ENCODE results near the gene CD40.

CD40 gene

DNA sequence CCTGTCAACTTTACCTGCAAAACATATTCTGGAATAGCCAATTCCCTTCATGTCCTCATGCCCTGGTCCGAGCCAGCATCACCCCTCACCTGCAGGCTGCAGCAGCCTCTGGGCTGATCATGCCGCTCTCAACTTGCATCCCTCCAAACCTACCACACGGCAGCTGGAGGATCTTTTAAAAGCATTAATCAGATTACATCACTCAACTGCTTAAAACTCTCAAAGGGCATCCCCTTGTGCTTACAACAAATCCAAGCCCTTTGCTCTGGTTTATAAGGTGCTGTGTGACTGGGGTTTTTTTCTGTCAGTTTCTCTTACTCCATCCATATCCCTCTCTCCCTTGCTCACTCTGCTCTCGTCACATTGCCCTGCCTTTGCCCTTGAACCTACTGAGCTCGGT lies 24.0 kb downstream of the CD40 start:
- no peak for DNase-seq (ENCODE audit: insufficient read length, low spot score)
- no peak for FAIRE-seq

DNA sequence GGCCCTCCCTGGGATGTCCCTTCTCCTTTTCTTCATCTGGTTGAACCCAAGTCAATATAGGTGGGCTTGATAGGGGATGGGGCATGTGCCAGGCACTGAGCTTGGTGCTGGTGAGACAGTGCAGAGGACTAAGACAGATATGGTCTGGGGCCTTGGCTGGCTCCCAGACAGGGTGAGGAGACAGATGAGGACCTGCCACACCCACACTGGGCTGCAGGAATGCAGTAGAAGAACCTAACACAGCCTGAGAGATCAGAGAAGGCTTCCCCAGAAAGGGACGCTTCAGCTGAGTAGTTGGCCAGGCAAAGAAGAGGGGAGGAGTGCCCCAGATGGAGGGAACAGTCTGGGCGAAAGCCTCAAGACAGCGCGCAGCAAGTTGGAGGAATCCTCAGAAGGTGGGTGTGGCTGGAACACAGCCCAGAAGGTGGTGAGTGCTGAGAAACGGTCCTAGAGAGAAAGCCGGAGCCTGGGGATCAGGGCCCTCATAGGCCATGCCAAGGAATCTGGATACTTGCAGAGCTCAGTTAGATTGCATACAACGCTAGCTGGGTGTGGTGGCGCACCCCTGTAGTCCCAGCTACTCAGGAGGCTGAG lies 26.4 kb downstream of the CD40 start:
- DNase-seq (ENCODE audit: insufficient read length, low spot score) (no peak), FAIRE-seq (peak; percentile 52)

DNA sequence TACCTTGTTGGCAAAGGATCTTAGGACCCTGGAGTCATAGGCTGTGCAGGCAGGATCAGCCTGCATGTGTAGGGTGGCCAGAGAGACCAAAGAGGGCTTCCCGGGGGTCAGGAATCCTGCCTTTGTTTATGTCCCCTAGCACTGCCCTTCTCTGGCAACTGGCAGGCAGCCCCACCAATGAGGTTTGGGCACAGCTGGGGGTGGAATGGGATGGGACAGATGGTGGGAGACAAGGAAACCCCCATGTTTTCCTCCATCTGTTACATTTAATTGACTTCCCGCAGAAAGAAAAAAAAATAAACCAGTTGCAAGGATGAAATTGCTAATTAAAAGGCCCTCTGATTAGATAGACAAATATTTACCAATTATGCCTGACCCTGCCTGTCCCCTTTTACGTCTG lies 27.6 kb downstream of the CD40 start:
- FAIRE-seq (no peak), DNase-seq (ENCODE audit: insufficient read length, low spot score) (no peak)

- DNase-seq (ENCODE audit: insufficient read length, low spot score) (no peak), FAIRE-seq (peak; percentile 81)
Measured at GRCh38 chr20:46148313-46149208, 30.4 kb downstream of the CD40 start.

- DNase-seq (ENCODE audit: insufficient read length, low spot score), result no peak
- FAIRE-seq, result no peak
Measured at GRCh38 chr20:46150943-46151342, 32.8 kb downstream of the CD40 start.

DNA sequence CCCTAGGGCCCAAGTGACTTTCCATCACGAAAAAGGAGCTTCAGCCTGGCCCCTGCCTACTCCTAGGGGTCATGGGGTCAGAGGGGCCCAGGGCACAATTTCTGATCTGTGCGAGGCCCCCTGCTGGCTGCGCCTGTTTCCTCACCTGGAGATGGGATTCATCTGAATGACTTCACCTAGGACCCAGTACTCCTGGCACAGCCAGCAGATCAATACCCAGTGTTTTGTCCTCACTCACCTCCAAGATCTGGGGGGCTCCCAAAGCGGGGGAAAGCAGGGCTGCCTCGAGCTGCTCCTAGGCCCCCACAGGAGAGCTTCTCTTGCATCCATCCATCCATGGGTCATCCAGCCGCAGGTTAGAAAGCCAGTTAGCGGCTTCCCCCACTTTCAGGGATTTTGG lies 33.8 kb downstream of the CD40 start:
- DNase-seq (ENCODE audit: insufficient read length, low spot score) (peak; percentile 57), FAIRE-seq (peak; percentile 65)

- FAIRE-seq, result no peak
- no peak for DNase-seq (ENCODE audit: insufficient read length, low spot score)
Measured at GRCh38 chr20:46152824-46153586, 34.9 kb downstream of the CD40 start.

- FAIRE-seq (peak; percentile 52), DNase-seq (ENCODE audit: insufficient read length, low spot score) (no peak)
Measured at GRCh38 chr20:46154305-46154704, 36.2 kb downstream of the CD40 start.

DNA sequence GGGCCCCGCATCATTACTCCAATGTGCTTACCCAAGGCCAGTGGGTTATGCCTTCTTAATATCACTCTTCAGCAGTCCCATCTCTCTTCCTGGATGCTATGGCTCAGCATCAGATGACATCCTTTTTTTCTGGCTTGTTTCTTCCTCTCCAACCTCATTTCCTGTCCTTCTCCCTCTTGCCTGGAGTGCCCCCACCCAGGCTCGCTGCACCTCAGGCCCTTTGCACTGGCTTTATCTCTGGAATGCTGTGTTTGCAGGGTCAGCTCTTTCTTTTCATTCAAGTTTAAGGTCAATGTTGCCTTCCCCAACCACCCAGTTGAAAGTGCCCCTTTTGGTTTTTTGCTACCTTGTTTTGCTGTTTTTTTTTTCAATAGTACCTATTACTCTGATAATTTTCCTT lies 36.7 kb downstream of the CD40 start:
- FAIRE-seq, result peak; percentile 31
- no peak for DNase-seq (ENCODE audit: insufficient read length, low spot score)

DNA sequence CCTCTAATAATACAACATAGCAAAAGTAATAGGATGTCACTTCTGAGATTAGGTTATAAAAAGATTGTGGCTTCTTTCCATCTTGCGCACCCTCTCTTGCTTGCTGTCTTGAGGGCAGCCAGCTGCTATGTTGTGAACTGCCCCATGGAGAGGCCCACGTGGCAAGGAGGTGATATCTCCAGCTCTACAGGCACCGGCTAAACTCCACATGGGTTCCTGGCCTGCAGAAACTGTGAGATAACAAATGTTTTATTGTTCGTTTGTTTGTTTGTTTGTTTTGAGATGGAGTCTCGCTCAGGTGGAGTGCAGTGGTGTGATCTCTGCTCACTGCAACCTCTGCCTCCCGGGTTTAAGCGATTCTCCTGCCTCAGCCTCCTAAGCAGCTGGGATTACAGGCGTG lies 38.0 kb downstream of the CD40 start:
- no peak for FAIRE-seq
- DNase-seq (ENCODE audit: insufficient read length, low spot score), result no peak

DNA sequence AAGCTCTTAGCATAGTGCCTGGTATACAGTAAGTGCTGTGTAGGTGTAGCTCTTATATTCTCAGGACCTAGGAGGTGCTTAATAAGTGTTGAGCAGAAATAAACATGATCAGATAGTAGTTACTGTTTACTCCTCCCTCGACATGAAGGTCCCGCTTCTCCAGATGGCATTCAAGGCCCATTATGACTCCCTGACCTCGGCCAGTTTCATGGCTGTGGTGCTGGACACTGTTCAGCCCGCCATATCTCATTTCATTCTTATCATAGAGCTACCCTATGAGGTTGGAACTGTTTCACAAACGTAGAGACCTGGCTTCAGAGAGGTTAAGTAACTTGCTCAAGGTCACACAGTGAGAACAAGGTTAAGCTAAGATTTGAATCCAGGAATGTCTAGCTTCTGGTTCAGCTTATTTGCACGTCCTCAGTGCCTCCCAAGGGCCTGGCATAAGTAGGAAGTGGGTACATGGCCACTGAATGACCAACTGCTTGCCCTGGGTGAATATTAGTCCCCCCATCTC lies 39.0 kb downstream of the CD40 start:
- FAIRE-seq, result peak; percentile 85
- DNase-seq (ENCODE audit: insufficient read length, low spot score), result no peak

DNA sequence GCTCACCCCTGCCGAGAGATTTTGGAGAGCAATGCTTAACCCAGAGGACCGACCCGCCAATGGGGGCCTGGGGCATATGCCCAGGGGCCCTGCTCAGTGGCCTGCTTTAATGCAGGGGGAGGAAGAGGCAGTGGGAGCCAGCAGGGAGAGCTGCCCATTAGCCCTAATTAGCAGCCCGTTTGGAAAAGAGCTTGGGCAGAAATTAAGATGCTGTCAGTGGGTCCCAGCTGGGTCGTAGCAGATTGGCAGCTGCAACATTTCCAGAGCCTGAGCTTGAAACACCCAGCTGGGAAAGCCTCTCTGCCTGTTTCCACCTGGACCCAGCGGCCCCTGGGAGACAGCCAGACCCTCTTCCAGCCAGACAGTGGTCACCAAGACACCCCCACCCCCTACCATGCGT lies 39.5 kb downstream of the CD40 start:
- no peak for DNase-seq (ENCODE audit: insufficient read length, low spot score)
- no peak for FAIRE-seq

- no peak for FAIRE-seq
- DNase-seq (ENCODE audit: insufficient read length, low spot score), result no peak
Measured at GRCh38 chr20:46158476-46158987, 40.4 kb downstream of the CD40 start.

DNA sequence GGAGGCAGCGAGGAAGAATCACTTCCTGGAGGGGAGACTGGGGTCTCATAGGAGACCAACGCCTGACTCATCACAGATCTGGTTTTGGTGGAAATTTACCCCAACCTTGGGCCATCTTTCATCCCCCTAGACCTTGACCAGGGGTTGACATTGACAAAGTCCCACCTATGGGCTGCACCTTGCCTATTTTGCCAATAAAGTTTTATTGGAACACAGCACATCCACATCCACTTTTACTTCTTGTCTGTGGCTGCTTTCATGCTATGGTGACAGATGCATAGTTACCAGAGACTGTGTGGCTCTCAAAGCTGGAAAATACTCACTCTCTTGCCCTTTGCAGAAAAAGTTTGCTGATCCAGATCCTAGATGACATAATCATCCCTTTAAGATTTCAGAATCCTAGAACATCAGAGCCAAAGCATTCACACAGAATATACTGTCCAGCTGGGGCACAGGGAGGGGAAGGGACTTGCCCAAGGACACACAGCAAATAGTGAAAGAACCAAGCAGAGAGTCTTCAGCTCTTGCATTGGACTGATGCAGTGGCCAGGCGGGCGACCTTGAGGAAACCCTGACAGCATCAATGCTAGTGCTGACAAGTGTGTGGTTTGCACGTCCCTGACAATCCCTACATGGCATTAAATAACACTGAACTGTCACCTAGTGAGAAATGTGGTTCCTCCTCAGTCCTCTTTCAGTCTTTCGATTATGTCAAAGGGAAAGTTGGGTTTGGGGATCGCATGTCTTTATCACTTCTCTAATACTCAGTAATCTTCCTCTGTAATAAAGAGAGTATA lies 41.2 kb downstream of the CD40 start:
- no peak for DNase-seq (ENCODE audit: insufficient read length, low spot score)
- FAIRE-seq, result no peak

DNA sequence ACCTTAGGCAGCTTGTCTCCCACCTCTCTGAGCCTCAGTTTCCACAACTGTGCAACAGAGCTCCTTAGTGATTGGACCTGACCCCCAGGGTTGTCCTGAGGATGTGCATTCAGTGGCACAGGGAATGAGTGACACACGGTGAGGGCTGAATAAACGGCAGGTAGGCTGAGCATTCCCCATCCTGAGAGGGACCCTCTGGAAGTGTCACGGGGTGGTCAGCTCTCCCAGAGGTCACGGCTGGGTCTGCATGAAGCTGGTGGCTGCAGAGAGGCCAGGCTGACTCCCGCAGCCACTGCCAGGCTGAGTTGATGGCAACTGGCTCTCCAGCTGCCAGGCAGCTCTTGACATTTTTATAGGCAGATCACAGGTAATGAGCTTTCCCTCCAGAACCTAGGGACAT lies 42.5 kb downstream of the CD40 start:
- peak; percentile 23 for FAIRE-seq
- DNase-seq (ENCODE audit: insufficient read length, low spot score), result no peak

- DNase-seq (ENCODE audit: insufficient read length, low spot score) (no peak), FAIRE-seq (no peak)
Measured at GRCh38 chr20:46161921-46162320, 43.8 kb downstream of the CD40 start.

- DNase-seq (ENCODE audit: insufficient read length, low spot score), result no peak
Measured at GRCh38 chr20:46164254-46164653, 46.1 kb downstream of the CD40 start.

DNA sequence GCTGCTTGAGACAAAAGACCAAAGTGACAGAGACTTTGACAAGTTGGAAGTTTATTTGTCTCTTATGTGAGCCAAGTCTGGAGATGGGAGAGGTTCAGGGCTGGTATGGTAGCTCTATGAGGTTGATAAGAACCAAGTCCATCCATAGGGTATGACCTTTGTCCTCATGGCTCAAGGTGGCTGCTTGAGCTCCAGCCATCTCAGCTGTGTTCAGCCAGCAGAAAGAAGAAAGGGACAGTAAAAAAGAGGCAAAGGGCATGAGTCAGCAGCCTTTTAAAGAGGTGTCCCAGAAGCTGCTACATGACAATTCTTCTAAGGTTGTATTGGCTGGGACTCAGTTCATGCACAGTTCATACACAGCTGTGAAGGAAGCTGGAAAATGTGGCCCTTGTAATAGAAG lies 49.0 kb downstream of the CD40 start:
- DNase-seq (ENCODE audit: insufficient read length, low spot score) (no peak), FAIRE-seq (peak; percentile 52)

More at GRCh38 chr20:46164254-46164653, 46.1 kb downstream of the CD40 start:
- FAIRE-seq, result no peak

GRCh38 chr20:46168438-46168837 lies 50.3 kb downstream of the CD40 start:
- DNase-seq (ENCODE audit: insufficient read length, low spot score) (no peak), FAIRE-seq (peak; percentile 92)
